B cell (primary cell): ENCODE measurements around the gene ALOX5AP. TPM values are rescaled to one million over a fixed set of nuclear protein-coding genes. Genes with fewer than 3 reads are reported as not detected.

Experiments used
- ATAC-seq: fragments of 200-7000 bp; cut with Tn5 transposase; one replicate; pipeline ENCODE4 v1.10.0; 2021; ENCODE audit warnings: low read depth, mild to moderate bottlenecking, moderate number of reproducible peaks, moderate library complexity
- CTCF ChIA-PET: fragments of 350-600 bp; sonication (Branson Sonifier 250); formaldehyde crosslinking; loops from one replicate; lab custom pipeline; 2021; ENCODE audit warnings: antibody characterized with exemption, inconsistent platforms; lab: Charles Lee
- POLR2A ChIA-PET: fragments of 350-600 bp; sonication (Branson Sonifier 250); formaldehyde crosslinking; loops from one replicate; lab custom pipeline; 2021; ENCODE audit warnings: antibody characterized with exemption; lab: Charles Lee
- DNase-seq: peaks from one replicate; pipeline ENCODE4 v3.0.0; 2013
- H2AFZ ChIP-seq: 2 replicates; pipeline ENCODE4 v1.6.1; 2012; ENCODE audit warnings: mild to moderate bottlenecking, low read depth, low read length; ENCODE audit not compliant: insufficient read depth, poor library complexity, severe bottlenecking
- H3K27ac ChIP-seq, 2 donors: 1 replicate in 1 of 2; 2 replicates in 1 of 2; pipeline ENCODE4 v1.5.1; 2012 to 2013; ENCODE audit warnings: low read length in 2 of 2, mild to moderate bottlenecking in 2 of 2, moderate library complexity in 1 of 2
- H3K27me3 ChIP-seq, 4 experiments: fragments of 200-600 bp in 1 of 4; sonication (generic) in 1 of 4; replicated peaks in 1 of 4; 1 replicate in 2 of 4; 2 replicates in 2 of 4; pipeline versions ENCODE4 v1.6.1 to v1.7.0; 2013 to 2016; ENCODE audit warnings: low read length in 3 of 4, mild to moderate bottlenecking in 2 of 4, mixed read lengths in 1 of 4, moderate library complexity in 1 of 4; ENCODE audit not compliant: insufficient read depth in 4 of 4, control insufficient read depth in 3 of 4; ENCODE audit errors: control extremely low read depth in 1 of 4
- H3K36me3 ChIP-seq, 2 experiments: replicated peaks in 1 of 2; 1 replicate in 1 of 2; 2 replicates in 1 of 2; pipeline versions ENCODE4 v1.6.1 to v1.7.1; 2013; ENCODE audit warnings: low read length in 1 of 2; ENCODE audit not compliant: insufficient read depth in 2 of 2, control insufficient read depth in 1 of 2; ENCODE audit errors: control extremely low read depth in 1 of 2, extremely low read depth in 1 of 2
- H3K4me1 ChIP-seq, 2 donors: fragments of 200-600 bp in 1 of 2; sonication (generic) in 1 of 2; 1 replicate in 1 of 2; 2 replicates in 1 of 2; pipeline versions ENCODE4 v1.5.1 to v1.6.1; 2013 to 2017; ENCODE audit warnings: low read length in 2 of 2; ENCODE audit not compliant: control insufficient read depth in 2 of 2, insufficient read depth in 2 of 2
- H3K4me2 ChIP-seq: replicated peaks from 2 replicates; pipeline ENCODE3; 2012; ENCODE audit warnings: mild to moderate bottlenecking, low read depth, low read length; ENCODE audit not compliant: poor library complexity, severe bottlenecking
- H3K4me3 ChIP-seq, 5 experiments: fragments of 200-600 bp in 1 of 5; sonication (generic) in 1 of 5; 1 replicate in 3 of 5; 2 replicates in 2 of 5; pipeline versions ENCODE4 v1.5.1 to v1.7.0; 2011 to 2016; ENCODE audit warnings: low read length in 4 of 5, mild to moderate bottlenecking in 4 of 5, low read depth in 2 of 5, control low read depth in 1 of 5, moderate library complexity in 1 of 5; ENCODE audit not compliant: insufficient read depth in 1 of 5; ENCODE audit errors: control extremely low read depth in 1 of 5, extremely low read depth in 1 of 5
- H3K79me2 ChIP-seq: fragments of 200-600 bp; sonication (generic); one replicate; pipeline ENCODE4 v1.6.0; 2016; ENCODE audit warnings: low read length; ENCODE audit not compliant: control insufficient read depth, insufficient read depth
- H3K9ac ChIP-seq: fragments of 200-600 bp; sonication (generic); 2 replicates; pipeline ENCODE4 v1.6.1; 2017; ENCODE audit warnings: mild to moderate bottlenecking, low read length, moderate library complexity
- H3K9me3 ChIP-seq, 3 donors: one replicate each; pipeline versions ENCODE4 v1.6.1 to v1.7.1; 2013; ENCODE audit warnings: low read length in 2 of 3; ENCODE audit not compliant: control insufficient read depth in 2 of 3, insufficient read depth in 1 of 3; ENCODE audit errors: control extremely low read depth in 1 of 3
- H4K20me1 ChIP-seq: 2 replicates; pipeline ENCODE4 v1.6.0; 2012; ENCODE audit warnings: mild to moderate bottlenecking, low read length; ENCODE audit not compliant: insufficient read depth, control insufficient read depth, poor library complexity, severe bottlenecking
- H3K27ac Mint-ChIP-seq: one replicate; pipeline ENCODE4 v1.8.0; 2021; ENCODE audit warnings: mixed read lengths
- H3K27me3 Mint-ChIP-seq: one replicate; pipeline ENCODE4 v1.8.0; 2021; ENCODE audit warnings: mixed read lengths
- H3K4me1 Mint-ChIP-seq: one replicate; pipeline ENCODE4 v1.8.0; 2021; ENCODE audit warnings: mixed read lengths
- H3K4me3 Mint-ChIP-seq: one replicate; pipeline ENCODE4 v1.8.0; 2021; ENCODE audit warnings: mixed read lengths
- H3K9me3 Mint-ChIP-seq: one replicate; pipeline ENCODE4 v1.8.0; 2022; ENCODE audit warnings: mixed read lengths; ENCODE audit not compliant: insufficient read depth
- CTCF ChIP-seq: fragments of 200-600 bp; IDR thresholded peaks from one replicate; pipeline ENCODE4 v1.8.0; 2022; ENCODE audit warnings: antibody characterized with exemption, mild to moderate bottlenecking
- EZH2 ChIP-seq: IDR thresholded peaks from 2 replicates; pipeline ENCODE4 v1.6.1; 2012; ENCODE audit warnings: borderline replicate concordance, low read depth, mild to moderate bottlenecking, moderate library complexity, low read length; ENCODE audit not compliant: insufficient read depth, poor library complexity, severe bottlenecking
- WGBS: methylation state at CpG from one replicate; pipeline ENCODE4 v1.1.5; 2013; ENCODE audit warnings: missing lambda C conversion rate; ENCODE audit not compliant: insufficient coverage; 5-methylcytosine and 5-hydroxymethylcytosine counted together
- intact Hi-C: fragments of 100-400 bp; cut with micrococcal nuclease; formaldehyde crosslinking; loops from one replicate; pipeline ENCODE4 v1.10.0; 2022
- polyA plus RNA-seq: library from polyadenylated mRNA; depleted of rRNA; stranded (reverse); fragments of >200 nt; gene quantifications from 2 replicates; pipeline ENCODE4 v1.2.3, GENCODE V29; 2012
- total RNA-seq, 2 donors: library from RNA; stranded (reverse); fragments of 120-200 nt in 1 of 2; gene quantifications; 1 replicate in 1 of 2; 2 replicates in 1 of 2; pipeline versions ENCODE4 v1.2.3 to v1.2.4, GENCODE V29; 2013 to 2022

ALOX5AP gene
- total and polyA plus RNA-seq, 2 donors (not counting 1 experiment from before 2014, with no cell fraction given), result 81.4 to 87.5 TPM

DNA sequence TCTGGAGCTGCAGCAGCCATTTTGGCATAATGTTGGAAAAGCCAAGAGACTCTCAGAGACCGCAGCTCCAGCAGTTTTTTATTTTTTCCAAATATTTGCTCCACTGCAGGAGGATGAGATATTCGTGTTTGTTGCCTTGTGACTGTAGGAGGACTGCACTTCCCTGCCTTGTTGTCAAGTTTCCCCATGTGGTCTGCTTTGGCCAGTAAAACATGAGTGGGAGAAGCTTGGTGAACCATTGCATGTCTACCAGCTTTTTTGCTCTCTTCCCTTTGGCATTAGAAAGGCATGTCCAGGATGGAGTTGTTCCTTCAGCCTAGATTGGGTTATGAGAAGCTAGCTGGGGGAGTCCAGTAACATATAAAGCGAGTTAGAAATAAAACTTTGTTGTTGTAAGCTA, 47.7 kb upstream of the ALOX5AP start:
- Histone ChIP-seq H3K4me1 (peaks cover 16 to 17% of the 10 kb centered on the region in 2 donors), H3K4me2 (no peak overlapping the region), H3K79me2 (no peaks in the 10 kb centered on the region), H2AFZ (no peak overlapping the region), H3K9me3 (peaks cover 0 to 5% (median 0%) of the 10 kb centered on the region in 3 donors), H3K4me3 (no peak overlapping the region), H3K36me3 (no peaks in the 10 kb centered on the region), H3K27me3 (no peaks in the 10 kb centered on the region), H3K9ac (no peak overlapping the region), H3K27ac (no peak overlapping the region), H4K20me1 (no peaks in the 10 kb centered on the region)
- Mint-ChIP-seq H3K27me3 (no peaks in the 10 kb centered on the region), H3K4me3 (no peak overlapping the region), H3K9me3 (no peaks in the 10 kb centered on the region), H3K4me1 (peaks cover 18% of the 10 kb centered on the region), H3K27ac (no peak overlapping the region)
- no peak for DNase-seq
- CTCF ChIA-PET, result interaction anchor here (1.3 kb wide), 1 partner anchor 27 kb away, joined by 3 read pairs; no protein-coding TSS in a partner anchor
- no peak for ATAC-seq
- POLR2A ChIA-PET, result no interaction called here
- TF ChIP-seq EZH2 (no peak), CTCF (no peak)
- intact Hi-C loops, result no loop called here
- whole genome bisulfite sequencing, result 82% methylated on average over 1 of the region's 3 CpGs

DNA sequence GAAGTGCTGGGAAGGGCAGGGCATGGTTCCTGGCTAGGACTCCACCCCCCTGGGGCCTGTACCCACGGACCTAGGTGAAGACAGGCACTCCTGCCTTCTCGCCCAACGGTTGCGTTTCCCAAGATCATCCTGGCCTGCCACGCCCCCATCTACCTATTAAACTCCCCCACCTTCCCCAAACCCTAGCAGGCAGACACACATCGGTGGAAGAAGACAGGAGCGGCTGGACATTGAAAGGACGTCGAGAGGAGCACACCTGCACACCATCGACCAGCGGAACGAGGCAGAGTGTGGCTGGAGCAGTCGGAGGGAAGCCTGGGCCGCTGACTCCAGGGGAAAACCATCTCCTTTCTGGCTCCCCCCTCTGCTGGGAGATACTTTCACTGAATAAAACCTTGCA, 45.6 kb upstream of the ALOX5AP start:
- intact Hi-C loops, result loop anchor here (1.0 kb wide), 2 partner anchors 15 to 55 kb away; no protein-coding TSS in a partner anchor
- Histone ChIP-seq H3K9me3 (peaks cover 0 to 5% (median 0%) of the 10 kb centered on the region in 3 donors), H3K79me2 (no peaks in the 10 kb centered on the region), H3K9ac (peak overlapping the region; percentile 52), H3K4me1 (peaks cover 16 to 17% of the 10 kb centered on the region in 2 donors), H4K20me1 (no peaks in the 10 kb centered on the region), H2AFZ (peak overlapping the region; percentile 14), H3K27me3 (no peaks in the 10 kb centered on the region), H3K36me3 (no peaks in the 10 kb centered on the region), H3K27ac (no peak overlapping the region), H3K4me3 (peak overlapping the region in 2 of 5 experiments; percentile 20 to 31), H3K4me2 (peak overlapping the region; percentile 63)
- Mint-ChIP-seq H3K4me1 (peaks cover 18% of the 10 kb centered on the region), H3K27me3 (no peaks in the 10 kb centered on the region), H3K4me3 (peak overlapping the region; percentile 84), H3K9me3 (no peaks in the 10 kb centered on the region), H3K27ac (peak overlapping the region; percentile 79)
- ATAC-seq, result no peak
- DNase-seq, result no peak
- CTCF ChIA-PET, result interaction anchor here (1.2 kb wide), 1 partner anchor 43 kb away, joined by 3 read pairs; no protein-coding TSS in a partner anchor
- WGBS, result 96% methylated on average over 13 of the region's 14 CpGs
- TF ChIP-seq EZH2, result no peak
- TF ChIP-seq CTCF, result no peak
- POLR2A ChIA-PET, result no interaction called here
